Mesenchymal stem cell (in vitro differentiated cells and primary cell): Measurements from ENCODE around the gene HMX3.

ENCODE experiments used
- DNase-seq: peaks from one replicate; pipeline ENCODE4 v3.0.0-alpha.2; 2013
- H2AFZ ChIP-seq: one replicate; pipeline ENCODE4 v1.6.1; 2013; ENCODE audit warnings: low read depth, mild to moderate bottlenecking, control low read depth, inconsistent platforms, low read length, moderate library complexity
- H2AK5ac ChIP-seq: 2 replicates; pipeline ENCODE4 v1.6.1; 2013; ENCODE audit warnings: low read length, moderate library complexity, mild to moderate bottlenecking, inconsistent platforms; ENCODE audit not compliant: severe bottlenecking
- H2BK120ac ChIP-seq: one replicate; pipeline ENCODE4 v1.6.1; 2013; ENCODE audit warnings: low read depth, mild to moderate bottlenecking, inconsistent platforms, low read length, moderate library complexity
- H2BK12ac ChIP-seq, 2 experiments: one replicate each; pipeline ENCODE4 v1.6.1; 2013; ENCODE audit warnings: inconsistent platforms in 2 of 2, low read length in 2 of 2, mild to moderate bottlenecking in 2 of 2, moderate library complexity in 2 of 2, control low read depth in 1 of 2
- H2BK15ac ChIP-seq: one replicate; pipeline ENCODE4 v1.6.1; 2013; ENCODE audit warnings: mild to moderate bottlenecking, low read depth, inconsistent platforms; ENCODE audit not compliant: poor library complexity, severe bottlenecking
- H2BK5ac ChIP-seq: 2 replicates; pipeline ENCODE4 v1.6.1; 2013; ENCODE audit warnings: low read depth, mild to moderate bottlenecking, low read length, control low read depth, inconsistent platforms; ENCODE audit not compliant: poor library complexity, severe bottlenecking
- H3K14ac ChIP-seq, 2 experiments: one replicate each; pipeline ENCODE4 v1.6.1; 2013; ENCODE audit warnings: inconsistent platforms in 2 of 2, low read length in 2 of 2, control low read depth in 1 of 2, mild to moderate bottlenecking in 1 of 2, moderate library complexity in 1 of 2
- H3K18ac ChIP-seq, 2 experiments: one replicate each; pipeline ENCODE4 v1.6.1; 2013; ENCODE audit warnings: inconsistent platforms in 2 of 2, low read length in 2 of 2, control low read depth in 1 of 2, low read depth in 1 of 2, mild to moderate bottlenecking in 1 of 2
- H3K23ac ChIP-seq, 2 experiments: one replicate each; pipeline ENCODE4 v1.6.1; 2013; ENCODE audit warnings: inconsistent platforms in 2 of 2, low read length in 2 of 2, mild to moderate bottlenecking in 2 of 2, moderate library complexity in 2 of 2, control low read depth in 1 of 2
- H3K27ac ChIP-seq: 2 replicates; pipeline ENCODE4 v1.5.1; 2013; ENCODE audit warnings: mild to moderate bottlenecking, moderate library complexity, low read length, control low read depth, inconsistent platforms; ENCODE audit not compliant: poor library complexity, severe bottlenecking
- H3K27me3 ChIP-seq, 2 experiments: 2 replicates each; pipeline versions ENCODE4 v1.6.1 to v1.7.0; 2013; ENCODE audit warnings: low read length in 2 of 2, mild to moderate bottlenecking in 2 of 2, moderate library complexity in 2 of 2, control low read depth in 1 of 2, inconsistent platforms in 1 of 2; ENCODE audit not compliant: control insufficient read depth in 1 of 2, insufficient read depth in 1 of 2
- H3K36me3 ChIP-seq, 2 experiments: 2 replicates each; pipeline versions ENCODE4 v1.6.1 to v1.7.0; 2013; ENCODE audit warnings: low read length in 2 of 2, control low read depth in 1 of 2, inconsistent platforms in 1 of 2, low read depth in 1 of 2, mild to moderate bottlenecking in 1 of 2; ENCODE audit not compliant: insufficient read depth in 2 of 2, control insufficient read depth in 1 of 2
- H3K4ac ChIP-seq, 2 experiments: one replicate each; pipeline ENCODE4 v1.6.1; 2013; ENCODE audit warnings: inconsistent platforms in 2 of 2, low read length in 2 of 2, mild to moderate bottlenecking in 2 of 2, moderate library complexity in 2 of 2, control low read depth in 1 of 2, low read depth in 1 of 2
- H3K4me1 ChIP-seq: 2 replicates; pipeline ENCODE4 v1.6.1; 2013; ENCODE audit warnings: low read depth, low read length, control low read depth; ENCODE audit not compliant: control insufficient read depth, insufficient read depth
- H3K4me2 ChIP-seq: 2 replicates; pipeline ENCODE4 v1.6.1; 2013; ENCODE audit warnings: low read length, mild to moderate bottlenecking, inconsistent platforms; ENCODE audit not compliant: poor library complexity, severe bottlenecking
- H3K4me3 ChIP-seq, 2 experiments: 2 replicates each; pipeline versions ENCODE4 v1.5.1 to v1.7.0; 2013; ENCODE audit warnings: low read length in 2 of 2, mild to moderate bottlenecking in 2 of 2, control low read depth in 1 of 2, low read depth in 1 of 2; ENCODE audit not compliant: insufficient read depth in 1 of 2
- H3K79me1 ChIP-seq: replicated peaks from 2 replicates; pipeline ENCODE4 v1.6.1; 2013; ENCODE audit warnings: mild to moderate bottlenecking, control low read depth, low read length, inconsistent platforms; ENCODE audit not compliant: poor library complexity, severe bottlenecking
- H3K9ac ChIP-seq: 2 replicates; pipeline ENCODE4 v1.7.0; 2013; ENCODE audit warnings: mild to moderate bottlenecking, low read length, moderate library complexity
- H3K9me3 ChIP-seq: 2 replicates; pipeline ENCODE4 v1.7.0; 2013; ENCODE audit warnings: mild to moderate bottlenecking, low read length; ENCODE audit not compliant: control insufficient read depth
- H4K8ac ChIP-seq: one replicate; pipeline ENCODE4 v1.6.1; 2013; ENCODE audit warnings: inconsistent platforms, mild to moderate bottlenecking, low read length, moderate library complexity
- H4K91ac ChIP-seq: one replicate; pipeline ENCODE4 v1.6.1; 2013; ENCODE audit warnings: mild to moderate bottlenecking, low read length, inconsistent platforms
- WGBS: methylation state at CpG from one replicate; pipeline ENCODE4 v1.1.7; 2013; ENCODE audit warnings: mixed read lengths; 5-methylcytosine and 5-hydroxymethylcytosine counted together

Gene HMX3

DNA sequence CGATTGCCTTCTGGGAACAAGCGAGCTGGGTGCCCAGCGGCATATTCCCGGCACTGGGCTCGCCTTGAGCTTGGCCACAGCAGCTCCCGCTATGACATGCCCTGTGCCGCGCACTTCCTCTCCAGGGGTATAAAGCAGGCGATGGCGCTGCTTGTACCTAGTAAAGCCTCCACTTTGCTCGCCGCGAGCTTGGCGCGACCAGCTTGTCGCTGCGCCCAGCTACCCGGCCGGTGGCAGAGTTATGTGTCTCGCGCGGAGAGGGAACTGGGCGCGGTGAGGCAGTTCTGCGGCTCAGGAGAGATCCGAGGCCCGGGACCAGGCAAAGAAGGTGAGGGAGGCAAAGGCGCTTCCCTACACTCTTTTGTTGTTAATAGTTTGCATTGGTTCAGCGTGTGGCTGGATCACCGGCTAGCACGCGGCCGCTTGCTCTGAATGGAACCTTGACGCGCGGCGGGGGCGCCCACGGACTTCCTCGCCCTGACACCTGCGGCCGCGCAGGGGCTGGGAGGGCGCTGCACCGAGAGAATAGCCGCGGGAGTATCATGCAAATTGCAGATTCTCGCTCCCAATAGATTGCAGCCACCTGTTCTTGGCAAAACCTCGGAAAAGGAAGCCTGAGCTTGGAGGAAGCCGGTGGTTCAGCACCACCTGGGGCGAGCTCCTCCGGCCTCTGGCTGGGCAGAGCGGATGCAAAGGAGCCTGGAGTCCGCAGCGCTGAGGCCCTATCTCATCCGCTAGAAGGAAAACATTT is 15.4 kb downstream of the HMX3 start:
- H3K9ac ChIP-seq, result no peak overlapping the region
- H3K23ac ChIP-seq, result no peak overlapping the region
- WGBS, result under 1% methylated on average over 53 of the region's 56 CpGs
- H3K4me1 ChIP-seq, result peaks cover 35% of the 10 kb centered on the region
- no peak overlapping the region for H4K8ac ChIP-seq
- H3K79me1 ChIP-seq, result no peaks in the 10 kb centered on the region
- peak overlapping the region; percentile 83 for H3K4me2 ChIP-seq
- H3K9me3 ChIP-seq, result no peaks in the 10 kb centered on the region
- no peak overlapping the region for H3K18ac ChIP-seq
- no peak overlapping the region for H2BK5ac ChIP-seq
- H3K27me3 ChIP-seq, result peaks cover 67% of the 10 kb centered on the region in 2 experiments
- H3K4ac ChIP-seq, result no peak overlapping the region
- H3K14ac ChIP-seq, result peak overlapping the region in 1 of 2 experiments; percentile 12
- no peak overlapping the region for H3K27ac ChIP-seq
- H2AK5ac ChIP-seq, result no peak overlapping the region
- H3K36me3 ChIP-seq, result peaks cover 0 to 9% of the 10 kb centered on the region in 2 experiments
- DNase-seq, result peak; percentile 29
- no peak overlapping the region for H2BK15ac ChIP-seq
- H4K91ac ChIP-seq, result no peak overlapping the region
- peak overlapping the region; percentile 30 for H2AFZ ChIP-seq
- peak overlapping the region; percentile 14 to 56 for H3K4me3 ChIP-seq
- H2BK120ac ChIP-seq, result no peak overlapping the region
- H2BK12ac ChIP-seq, result no peak overlapping the region

DNA sequence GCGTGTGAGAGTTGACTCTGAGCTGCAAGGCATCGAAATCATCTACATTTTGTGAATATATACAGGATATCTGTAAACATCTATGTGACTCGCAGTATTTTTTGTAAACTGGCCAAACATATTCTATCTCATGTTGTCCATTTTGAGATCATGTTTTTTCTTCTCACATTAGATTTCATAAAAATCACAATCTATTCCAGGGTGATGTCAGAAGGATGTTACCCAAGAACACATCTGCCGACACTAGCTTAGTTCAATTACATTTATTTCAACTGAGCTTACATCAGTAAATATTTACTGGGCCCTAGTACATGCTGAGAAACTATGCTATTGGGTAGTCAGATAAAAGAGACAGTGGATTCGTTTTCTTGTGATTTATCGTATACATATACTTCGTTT is 16.0 kb downstream of the HMX3 start:
- no peak overlapping the region for H3K27ac ChIP-seq
- no peak overlapping the region for H3K4ac ChIP-seq
- H3K23ac ChIP-seq, result no peak overlapping the region
- H3K79me1 ChIP-seq, result no peaks in the 10 kb centered on the region
- H2BK12ac ChIP-seq, result no peak overlapping the region
- H3K27me3 ChIP-seq, result peaks cover 61 to 62% of the 10 kb centered on the region in 2 experiments
- no peaks in the 10 kb centered on the region for H3K9me3 ChIP-seq
- no peak overlapping the region for H2AFZ ChIP-seq
- no peak overlapping the region for H4K8ac ChIP-seq
- no peak overlapping the region for H3K18ac ChIP-seq
- H2BK120ac ChIP-seq, result no peak overlapping the region
- no peak for DNase-seq
- peaks cover 2 to 15% of the 10 kb centered on the region in 2 experiments for H3K36me3 ChIP-seq
- H2BK15ac ChIP-seq, result no peak overlapping the region
- no peak overlapping the region for H2AK5ac ChIP-seq
- no peak overlapping the region for H4K91ac ChIP-seq
- H3K9ac ChIP-seq, result no peak overlapping the region
- 48% methylated on average over 4 of the region's 7 CpGs for WGBS
- peak overlapping the region; percentile 83 for H3K4me2 ChIP-seq
- no peak overlapping the region for H3K14ac ChIP-seq
- H3K4me3 ChIP-seq, result no peak overlapping the region
- H3K4me1 ChIP-seq, result peaks cover 35% of the 10 kb centered on the region
- H2BK5ac ChIP-seq, result no peak overlapping the region

DNA sequence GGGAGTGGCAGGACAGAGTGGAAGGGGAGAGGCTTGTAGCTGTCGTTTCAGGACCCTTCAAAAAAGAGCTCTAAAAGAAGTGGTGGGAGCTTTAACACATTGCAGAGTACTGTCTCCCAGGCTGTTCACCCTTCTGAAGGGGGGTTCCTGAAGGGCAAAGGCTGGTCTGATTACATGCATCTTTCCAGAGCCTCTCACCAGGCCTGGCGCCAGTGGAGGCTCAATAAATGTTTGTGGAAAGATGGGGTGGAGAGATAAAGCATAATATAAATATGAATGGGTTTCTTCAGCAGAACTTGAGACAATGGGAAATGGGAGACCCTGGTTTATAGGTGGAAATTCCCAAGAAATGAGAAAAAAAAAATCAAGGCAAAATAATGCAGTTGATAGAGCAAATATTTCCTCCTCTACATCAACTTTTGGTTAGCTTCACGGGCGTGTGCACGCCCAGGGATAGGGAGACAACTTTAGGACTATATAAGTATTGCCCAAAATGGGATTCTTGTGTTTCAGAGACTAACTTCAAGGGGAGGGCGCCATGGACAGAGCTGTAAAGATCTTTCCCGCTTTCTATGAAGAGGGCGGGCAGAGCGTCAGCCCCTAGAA is 17.8 kb downstream of the HMX3 start:
- peaks cover 3 to 33% of the 10 kb centered on the region in 2 experiments for H3K36me3 ChIP-seq
- H3K4me1 ChIP-seq, result peaks cover 25% of the 10 kb centered on the region
- H3K27me3 ChIP-seq, result peaks cover 44 to 45% of the 10 kb centered on the region in 2 experiments
- H3K27ac ChIP-seq, result no peak overlapping the region
- no peak overlapping the region for H3K4ac ChIP-seq
- H2BK12ac ChIP-seq, result no peak overlapping the region
- H4K8ac ChIP-seq, result no peak overlapping the region
- H3K79me1 ChIP-seq, result no peaks in the 10 kb centered on the region
- no peaks in the 10 kb centered on the region for H3K9me3 ChIP-seq
- H2AFZ ChIP-seq, result no peak overlapping the region
- H3K23ac ChIP-seq, result no peak overlapping the region
- no peak overlapping the region for H3K9ac ChIP-seq
- H3K18ac ChIP-seq, result no peak overlapping the region
- no peak overlapping the region for H3K4me3 ChIP-seq
- no peak overlapping the region for H4K91ac ChIP-seq
- no peak overlapping the region for H2BK120ac ChIP-seq
- H2BK5ac ChIP-seq, result no peak overlapping the region
- no peak for DNase-seq
- WGBS, result 32% methylated on average over 9 of the region's 9 CpGs
- no peak overlapping the region for H2AK5ac ChIP-seq
- no peak overlapping the region for H3K4me2 ChIP-seq
- H3K14ac ChIP-seq, result no peak overlapping the region
- H2BK15ac ChIP-seq, result peak overlapping the region; percentile 49

DNA sequence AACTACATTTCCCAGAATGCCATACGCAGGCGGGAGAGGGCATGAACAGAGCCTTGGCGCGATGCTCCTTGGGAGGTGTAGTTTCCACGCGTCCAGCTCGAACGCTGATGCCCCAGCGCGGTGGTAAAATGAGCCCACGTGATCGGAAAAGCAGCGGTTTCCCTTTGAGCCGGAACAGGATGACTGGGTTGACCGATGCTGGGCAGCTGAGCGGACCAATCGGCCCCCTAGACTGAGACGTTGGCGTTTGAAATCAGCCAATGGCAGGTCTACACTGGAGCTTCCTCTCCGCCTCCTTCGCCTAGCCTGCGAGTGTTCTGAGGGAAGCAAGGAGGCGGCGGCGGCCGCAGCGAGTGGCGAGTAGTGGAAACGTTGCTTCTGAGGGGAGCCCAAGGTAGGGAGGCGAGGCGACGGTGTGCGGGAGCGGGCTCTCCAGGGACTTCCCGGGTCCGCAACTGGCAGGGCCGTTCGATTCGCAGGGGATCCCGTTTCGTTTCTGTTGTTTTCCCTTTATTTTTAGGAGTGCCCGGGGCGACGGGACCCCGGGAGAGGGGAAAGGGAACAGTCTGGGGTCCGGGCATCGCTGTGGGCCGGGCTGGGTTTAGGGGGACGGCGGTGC is 18.4 kb downstream of the HMX3 start, which contains the start of gene BUB3:
Gene BUB3 (plus strand): TSS at position 311 of the 619 bp plus-strand sequence. CDS start 516 bp downstream, outside the sequence.
- H3K27ac ChIP-seq, result peak within 1 kb of the TSS; percentile 88
- WGBS, result under 1% methylated on average over 40 of the region's 50 CpGs
- peak within 1 kb of the TSS; percentile 93 for H2BK15ac ChIP-seq
- no peak within 1 kb of the TSS for H3K14ac ChIP-seq
- H3K9ac ChIP-seq, result peak within 1 kb of the TSS; percentile 97
- no peak within 1 kb of the TSS for H2BK12ac ChIP-seq
- H3K27me3 ChIP-seq, result peaks cover 38 to 39% of the 10 kb centered on the region in 2 experiments
- H3K4me2 ChIP-seq, result peak within 1 kb of the TSS; percentile 51
- H4K91ac ChIP-seq, result peak within 1 kb of the TSS; percentile 89
- peaks cover 3 to 40% of the 10 kb centered on the region in 2 experiments for H3K36me3 ChIP-seq
- no peak within 1 kb of the TSS for H2AK5ac ChIP-seq
- peak within 1 kb of the TSS; percentile 73 for H2AFZ ChIP-seq
- H3K9me3 ChIP-seq, result no peaks in the 10 kb centered on the region
- peak; percentile 100 for DNase-seq
- peak within 1 kb of the TSS; percentile 90 for H2BK120ac ChIP-seq
- peak within 1 kb of the TSS in 1 of 2 experiments; percentile 23 for H3K23ac ChIP-seq
- H3K4ac ChIP-seq, result peak within 1 kb of the TSS; percentile 42 to 54
- peak within 1 kb of the TSS; percentile 94 for H4K8ac ChIP-seq
- H3K18ac ChIP-seq, result peak within 1 kb of the TSS; percentile 89 to 94
- peaks cover 22% of the 10 kb centered on the region for H3K4me1 ChIP-seq
- H3K4me3 ChIP-seq, result peak within 1 kb of the TSS; percentile 82 to 84
- no peaks in the 10 kb centered on the region for H3K79me1 ChIP-seq
- peak within 1 kb of the TSS; percentile 39 for H2BK5ac ChIP-seq
